Duodenal mucosa (tissue), 2 donors: Measurements from ENCODE around the gene PRM3.
"Not testable (repeated sequence)": the region's sequence is repeated elsewhere in the genome, so short reads cannot be mapped to it uniquely, and the experiment has no call there.

Source experiments
- H3K27ac ChIP-seq: one replicate; pipeline ENCODE4 v1.7.0; 2013; ENCODE audit warnings: low read depth, low read length
- H3K27me3 ChIP-seq, 2 donors: one replicate each; pipeline ENCODE4 v1.7.0; 2013; ENCODE audit warnings: low read length in 2 of 2, control low read depth in 1 of 2; ENCODE audit not compliant: insufficient read depth in 2 of 2, control insufficient read depth in 1 of 2
- H3K36me3 ChIP-seq, 2 donors: one replicate each; pipeline ENCODE4 v1.7.0; 2013; ENCODE audit warnings: low read length in 2 of 2, control low read depth in 1 of 2; ENCODE audit not compliant: insufficient read depth in 2 of 2, control insufficient read depth in 1 of 2
- H3K4me1 ChIP-seq, 2 donors: one replicate each; pipeline ENCODE4 v1.7.0; 2013; ENCODE audit warnings: low read length in 2 of 2, control low read depth in 1 of 2; ENCODE audit not compliant: insufficient read depth in 2 of 2, control insufficient read depth in 1 of 2
- H3K4me3 ChIP-seq, 2 donors: one replicate each; pipeline ENCODE4 v1.7.0; 2013; ENCODE audit warnings: low read length in 2 of 2, low read depth in 1 of 2
- H3K9ac ChIP-seq, 2 donors: one replicate each; pipeline ENCODE4 v1.7.0; 2013; ENCODE audit warnings: low read length in 2 of 2, low read depth in 1 of 2
- H3K9me3 ChIP-seq, 2 donors: one replicate each; pipeline ENCODE4 v1.7.0; 2013; ENCODE audit warnings: low read length in 2 of 2, control low read depth in 1 of 2; ENCODE audit not compliant: control insufficient read depth in 1 of 2

Gene PRM3

GRCh38 chr16:11296706-11297491 lies 23.5 kb upstream of the PRM3 start:
- Histone ChIP-seq H3K9ac (peak overlapping the region; percentile 13 to 32), H3K9me3 (no peaks in the 10 kb centered on the region), H3K27ac (no peak overlapping the region), H3K36me3 (no peaks in the 10 kb centered on the region), H3K27me3 (peaks cover 0 to 5% of the 10 kb centered on the region in 2 donors), H3K4me1 (peaks cover 13% of the 10 kb centered on the region in 2 donors), H3K4me3 (peak overlapping the region; percentile 38 to 65)

DNA sequence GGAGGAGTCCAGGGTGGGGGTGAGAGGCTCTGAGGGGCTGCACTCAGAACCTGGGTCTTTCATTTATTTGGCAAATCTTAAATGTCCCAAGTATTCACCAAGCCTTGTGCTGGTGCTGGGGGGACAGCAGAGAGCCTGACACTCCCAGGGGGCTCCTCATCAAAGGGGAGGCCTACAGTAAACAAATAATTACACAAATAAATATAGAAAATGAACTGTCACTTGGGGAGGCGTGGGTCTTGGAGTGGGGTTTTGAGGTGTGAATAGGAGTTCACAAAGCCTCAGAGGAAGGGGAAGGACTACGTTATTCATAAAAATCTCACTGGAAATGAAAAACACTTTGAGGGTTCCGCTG lies 22.9 kb upstream of the PRM3 start:
- Histone ChIP-seq H3K27ac (no peak overlapping the region), H3K4me1 (peaks cover 13% of the 10 kb centered on the region in 2 donors), H3K9me3 (no peaks in the 10 kb centered on the region)

GRCh38 chr16:11295672-11296071 lies 22.2 kb upstream of the PRM3 start:
- Histone ChIP-seq H3K9ac (no peak overlapping the region), H3K4me3 (no peak overlapping the region), H3K4me1 (peaks cover 13% of the 10 kb centered on the region in 2 donors), H3K27ac (no peak overlapping the region), H3K36me3 (no peaks in the 10 kb centered on the region), H3K27me3 (peaks cover 0 to 5% of the 10 kb centered on the region in 2 donors), H3K9me3 (no peaks in the 10 kb centered on the region)

More for the DNA sequence above, 22.9 kb upstream of the PRM3 start:
- no peaks in the 10 kb centered on the region for H3K36me3 ChIP-seq
- no peak overlapping the region for H3K9ac ChIP-seq
- H3K4me3 ChIP-seq: no peak overlapping the region
- peaks cover 0 to 5% of the 10 kb centered on the region in 2 donors for H3K27me3 ChIP-seq

- no peaks in the 10 kb centered on the region for H3K9me3 ChIP-seq
- peaks cover 0 to 5% of the 10 kb centered on the region in 2 donors for H3K27me3 ChIP-seq
Observed at GRCh38 chr16:11292076-11292748, 18.8 kb upstream of the PRM3 start.

DNA sequence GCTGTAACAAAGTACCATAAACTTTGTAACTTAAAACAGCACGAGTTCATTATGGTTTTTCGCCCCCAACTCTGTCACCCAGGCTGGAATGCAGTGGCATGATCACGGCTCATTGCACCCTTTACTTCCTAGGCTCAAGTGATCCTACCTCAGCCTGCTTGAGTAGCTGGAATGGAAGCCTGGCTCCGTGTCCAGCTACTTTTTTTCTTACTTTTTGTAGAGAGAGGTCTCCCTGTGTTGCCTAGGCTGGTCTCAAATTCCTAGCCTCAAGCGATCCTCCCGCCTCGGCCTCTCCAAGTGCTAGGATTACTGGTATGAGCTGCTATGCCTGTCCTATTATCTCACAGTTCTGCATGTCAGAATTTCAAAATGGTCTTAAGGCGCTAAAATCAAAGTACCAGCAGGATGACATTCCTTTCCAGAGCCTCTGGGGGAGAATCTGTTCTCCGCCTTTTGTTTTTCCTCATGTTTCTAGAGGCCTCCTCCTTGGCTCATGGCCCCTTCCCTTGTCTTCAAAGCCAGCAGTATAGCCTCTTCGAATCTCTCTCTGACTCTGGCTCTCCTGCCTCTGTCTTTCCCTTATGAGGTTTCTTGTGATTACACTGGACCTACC lies 17.8 kb upstream of the PRM3 start:
- no peaks in the 10 kb centered on the region for H3K36me3 ChIP-seq
- H3K4me1 ChIP-seq: no peaks in the 10 kb centered on the region
- peaks cover 0 to 5% of the 10 kb centered on the region in 2 donors for H3K27me3 ChIP-seq
- H3K27ac ChIP-seq: no peak overlapping the region
- H3K9ac ChIP-seq: no peak overlapping the region
- no peak overlapping the region for H3K4me3 ChIP-seq
- H3K9me3 ChIP-seq: no peaks in the 10 kb centered on the region

More at GRCh38 chr16:11292076-11292748, 18.8 kb upstream of the PRM3 start:
- no peak overlapping the region for H3K4me3 ChIP-seq
- H3K36me3 ChIP-seq: no peaks in the 10 kb centered on the region
- H3K27ac ChIP-seq: no peak overlapping the region
- H3K4me1 ChIP-seq: peaks cover 4 to 6% of the 10 kb centered on the region in 2 donors
- H3K9ac ChIP-seq: no peak overlapping the region

DNA sequence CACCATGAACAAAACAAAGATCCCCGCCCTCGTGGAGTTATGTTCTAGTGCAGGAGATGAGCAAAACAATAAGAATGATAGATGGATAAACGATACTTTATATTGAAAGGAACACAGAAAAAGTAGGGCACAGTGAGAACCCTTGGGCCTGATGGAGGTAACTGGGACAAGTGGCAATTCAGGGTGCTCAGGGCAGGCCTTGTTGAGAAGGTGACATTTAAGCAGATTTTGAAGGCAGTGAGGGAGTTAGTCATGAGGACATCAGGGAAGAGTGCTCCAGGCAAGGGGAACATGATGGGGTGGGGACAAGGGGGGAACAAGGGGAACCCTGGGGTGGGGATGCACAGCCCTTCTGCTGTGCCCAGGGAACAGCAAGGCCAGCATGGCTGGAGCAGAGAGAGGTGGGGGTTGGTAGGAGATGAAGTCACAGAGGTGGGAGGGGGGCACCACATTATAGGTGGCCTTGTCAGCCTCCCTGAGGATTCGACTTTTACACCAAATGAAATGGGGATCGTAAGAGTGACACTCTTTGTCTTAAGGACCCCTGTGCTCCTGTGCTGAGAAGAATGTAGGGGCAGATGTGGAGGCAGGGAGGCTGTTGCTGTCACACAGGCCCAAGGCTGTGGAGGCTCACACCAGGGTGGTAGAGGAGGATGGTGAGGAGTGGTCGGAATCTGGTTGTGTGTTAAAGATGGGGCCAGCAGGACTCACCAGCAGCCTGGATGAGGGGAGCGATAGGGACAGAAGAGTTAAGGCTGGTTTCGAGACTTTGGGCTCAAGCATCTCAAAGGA lies 16.9 kb upstream of the PRM3 start:
- Histone ChIP-seq H3K9me3 (no peaks in the 10 kb centered on the region), H3K4me3 (no peak overlapping the region), H3K27me3 (peaks cover 0 to 5% of the 10 kb centered on the region in 2 donors), H3K4me1 (no peaks in the 10 kb centered on the region), H3K36me3 (no peaks in the 10 kb centered on the region), H3K9ac (no peak overlapping the region), H3K27ac (no peak overlapping the region)

GRCh38 chr16:11289696-11290095 lies 16.3 kb upstream of the PRM3 start:
- not testable (repeated sequence) for H3K4me3 ChIP-seq, H3K9ac ChIP-seq, H3K27ac ChIP-seq, H3K9me3 ChIP-seq, H3K36me3 ChIP-seq, H3K27me3 ChIP-seq, H3K4me1 ChIP-seq

GRCh38 chr16:11289202-11289601 lies 15.8 kb upstream of the PRM3 start:
- Histone ChIP-seq H3K9ac (no peak overlapping the region), H3K4me3 (no peak overlapping the region), H3K27me3 (peaks cover 0 to 5% of the 10 kb centered on the region in 2 donors), H3K4me1 (no peaks in the 10 kb centered on the region), H3K36me3 (no peaks in the 10 kb centered on the region), H3K27ac (no peak overlapping the region), H3K9me3 (no peaks in the 10 kb centered on the region)

DNA sequence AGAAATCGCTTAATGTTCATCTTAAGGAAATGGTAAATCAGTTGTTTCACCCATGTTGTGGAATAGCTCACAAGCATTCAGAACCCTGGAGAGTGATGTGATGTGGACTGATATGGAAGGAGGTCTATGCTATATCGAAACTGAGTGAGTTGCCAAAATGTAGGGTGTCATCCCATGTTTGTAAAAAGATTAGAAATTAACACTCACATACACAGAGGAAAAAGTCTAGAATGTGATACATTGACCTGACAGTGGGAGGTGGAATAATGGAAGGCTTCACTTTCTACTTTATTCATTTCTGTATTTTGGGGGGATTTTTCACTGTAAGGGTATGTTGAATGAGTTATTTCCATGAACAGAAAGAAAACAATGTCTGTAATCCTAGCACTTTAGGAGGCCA lies 12.4 kb upstream of the PRM3 start:
- no peaks in the 10 kb centered on the region for H3K27me3 ChIP-seq
- H3K4me3 ChIP-seq: no peak overlapping the region
- no peaks in the 10 kb centered on the region for H3K36me3 ChIP-seq
- H3K27ac ChIP-seq: no peak overlapping the region
- no peaks in the 10 kb centered on the region for H3K4me1 ChIP-seq
- no peak overlapping the region for H3K9ac ChIP-seq
- H3K9me3 ChIP-seq: no peaks in the 10 kb centered on the region
